K562 (cell line): ENCODE data around the gene FOXRED2. TPM values are rescaled to one million over a fixed set of nuclear protein-coding genes. Genes with fewer than 3 reads are reported as not detected.

Experiments
- ATAC-seq: fragments of 200-7000 bp; cut with Tn5 transposase; 3 replicates; pipeline ENCODE4 v1.9.1; 2020; ENCODE audit warnings: moderate library complexity
- BruUV-seq: library from RNA; stranded (reverse); fragments of 400-500 nt; replicated peaks from 2 replicates; lab custom pipeline; 2021; lab: Mats Ljungman, UMichigan
- CTCF ChIA-PET: fragments of 300-600 bp; formaldehyde crosslinking; extraction: SDS; loops from one replicate; lab custom pipeline; 2021; ENCODE audit warnings: low intra/inter-chr PET ratio; lab: Yijun Ruan, JAX
- POLR2A ChIA-PET: fragments of 300-600, 350-650 bp; sonication (Branson Sonifier 250); formaldehyde crosslinking; extraction: SDS; loops from one replicate; lab custom pipeline; 2021; ENCODE audit warnings: antibody characterized with exemption, inconsistent platforms; lab: Yijun Ruan, JAX
- DNase-seq, 4 experiments: peaks; one replicate each; pipeline versions ENCODE4 v3.0.0 to v3.0.0-alpha.2; 2011 to 2018; ENCODE audit warnings: low spot score in 3 of 4, mixed read lengths in 3 of 4; ENCODE audit errors: extremely low read depth in 1 of 4
- FAIRE-seq: peaks from 2 replicates; lab custom pipeline; 2011; peaks lifted over from hg19 to GRCh38; lab: Jason Lieb, UNC
- H2AFZ ChIP-seq: 2 replicates; pipeline ENCODE4 v1.6.0; 2011; ENCODE audit warnings: low read depth, low read length, control low read depth, inconsistent platforms
- H3K27ac ChIP-seq: fragments of 200-600 bp; 3 replicates; pipeline ENCODE4 v1.8.0; 2011; ENCODE audit warnings: low read depth, mild to moderate bottlenecking, control low read depth, inconsistent platforms, low read length, moderate library complexity, mixed read lengths; ENCODE audit errors: extremely low read depth
- H3K27me3 ChIP-seq, 2 experiments: fragments of 300-600 bp in 1 of 2; 2 replicates in 1 of 2; 3 replicates in 1 of 2; pipeline versions ENCODE4 v1.6.0 to v1.8.0; 2011; ENCODE audit warnings: inconsistent platforms in 2 of 2, low read length in 2 of 2, mild to moderate bottlenecking in 1 of 2, mixed read lengths in 1 of 2, moderate library complexity in 1 of 2; ENCODE audit not compliant: control insufficient read depth in 2 of 2, insufficient read depth in 2 of 2
- H3K36me3 ChIP-seq: fragments of 300-600 bp; 3 replicates; pipeline ENCODE4 v1.8.0; 2011; ENCODE audit warnings: mild to moderate bottlenecking, low read length, inconsistent platforms; ENCODE audit not compliant: control insufficient read depth, insufficient read depth
- H3K4me1 ChIP-seq, 2 experiments: fragments of 200-600 bp in 1 of 2; replicated peaks in 1 of 2; 2 replicates in 1 of 2; 3 replicates in 1 of 2; pipeline versions ENCODE4 v1.5.1 to v1.8.0; 2011; ENCODE audit warnings: inconsistent platforms in 2 of 2, low read length in 2 of 2, mild to moderate bottlenecking in 1 of 2, mixed read lengths in 1 of 2, moderate library complexity in 1 of 2; ENCODE audit not compliant: control insufficient read depth in 2 of 2, insufficient read depth in 2 of 2
- H3K4me2 ChIP-seq: 2 replicates; pipeline ENCODE4 v1.6.1; 2011; ENCODE audit warnings: low read length, control low read depth, inconsistent platforms, mixed read lengths; ENCODE audit not compliant: insufficient read depth
- H3K4me3 ChIP-seq: fragments of 200-600 bp; sonication (generic), shearing (Covaris generic); 2 replicates; pipeline ENCODE4 v1.5.1; 2016; ENCODE audit warnings: control low read depth, inconsistent platforms
- H3K79me2 ChIP-seq: fragments of 200-600 bp; 3 replicates; pipeline ENCODE4 v1.8.0; 2011; ENCODE audit warnings: low read length, inconsistent platforms; ENCODE audit not compliant: control insufficient read depth, insufficient read depth
- H3K9ac ChIP-seq, 2 experiments: 2 replicates each; pipeline versions ENCODE4 v1.6.0 to v1.6.1; 2011; ENCODE audit warnings: low read depth in 2 of 2, low read length in 2 of 2, control low read depth in 1 of 2, inconsistent platforms in 1 of 2, mild to moderate bottlenecking in 1 of 2, mixed read lengths in 1 of 2; ENCODE audit not compliant: insufficient read depth in 1 of 2
- H3K9me1 ChIP-seq: one replicate; pipeline ENCODE4 v1.6.0; 2011; ENCODE audit warnings: inconsistent platforms, mild to moderate bottlenecking, low read length, moderate library complexity; ENCODE audit not compliant: control insufficient read depth, insufficient read depth
- H3K9me3 ChIP-seq: replicated peaks from 2 replicates; pipeline ENCODE4 v1.5.1; 2011; ENCODE audit warnings: low read depth, low read length, inconsistent platforms; ENCODE audit not compliant: control insufficient read depth, insufficient read depth
- H4K20me1 ChIP-seq: replicated peaks from 2 replicates; pipeline ENCODE4 v1.6.1; 2011; ENCODE audit warnings: low read length, inconsistent platforms, mixed read lengths; ENCODE audit not compliant: control insufficient read depth, insufficient read depth
- BCOR ChIP-seq: fragments of 450-650 bp; IDR thresholded peaks from 2 replicates; pipeline ENCODE4 v1.6.1; 2016
- BRD9 ChIP-seq: fragments of 450-650 bp; IDR thresholded peaks from 2 replicates; pipeline ENCODE4 v1.6.1; 2018; ENCODE audit warnings: low read depth; ENCODE audit not compliant: partially characterized antibody
- CBX3 ChIP-seq, 2 experiments: IDR thresholded peaks; 1 replicate in 1 of 2; 2 replicates in 1 of 2; pipeline ENCODE4 v1.6.1; 2012; ENCODE audit warnings: inconsistent platforms in 2 of 2, low read length in 2 of 2, borderline replicate concordance in 1 of 2, control low read depth in 1 of 2
- E2F5 ChIP-seq: sonication (generic); formaldehyde crosslinking; IDR thresholded peaks from 2 replicates; pipeline ENCODE4 v1.8.0; 2022; ENCODE audit warnings: mild to moderate bottlenecking, missing genetic modification reagents
- HDAC2 ChIP-seq: fragments of 450-650 bp; IDR thresholded peaks from 2 replicates; pipeline ENCODE4 v1.6.1; 2016; ENCODE audit warnings: mild to moderate bottlenecking
- POLR2G ChIP-seq: fragments of 200-400 bp; formaldehyde crosslinking; IDR thresholded peaks from 2 replicates; pipeline ENCODE4 v1.6.1; 2017; ENCODE audit warnings: low read depth, mild to moderate bottlenecking, antibody characterized with exemption, low read length, moderate library complexity
- ZC3H8 ChIP-seq: fragments of 450-650 bp; IDR thresholded peaks from 2 replicates; pipeline ENCODE4 v1.6.1; 2017
- ZFP36 ChIP-seq: fragments of 150-350 bp; IDR thresholded peaks from 2 replicates; pipeline ENCODE4 v1.6.1; 2018; ENCODE audit warnings: low read length, low read depth; ENCODE audit not compliant: partially characterized antibody
- WGBS: fragments of 100-300 bp; shearing (Covaris generic); methylation state at CpG from one replicate; pipeline ENCODE4 v1.1.6; 2016; ENCODE audit warnings: low coverage, mixed read lengths; ENCODE audit not compliant: insufficient coverage; ENCODE audit errors: missing lambda C conversion rate; 5-methylcytosine and 5-hydroxymethylcytosine counted together
- in situ Hi-C: fragments of 300-500 bp; cut with MboI; formaldehyde crosslinking; loops from 4 replicates; pipeline ENCODE4 v1.15.0; 2018; ENCODE audit warnings: inconsistent platforms, mixed read lengths
- intact Hi-C: fragments of 100-400 bp; cut with micrococcal nuclease; formaldehyde crosslinking; loops from 2 replicates; pipeline ENCODE4 v1.14.2; 2022
- polyA plus RNA-seq, 8 experiments: library from polyadenylated mRNA; depleted of rRNA in 4 of 8; stranded (reverse) in 5 of 8; unstranded in 3 of 8; fragments of >200 nt; fragmentation: Nextera tagmentation in 2 of 8; fragmentation: Illumina TruSeq in 1 of 8; extraction: Ambion mirVana in 2 of 8; extraction: Trizol in 1 of 8; gene quantifications; 2 replicates each; pipeline versions ENCODE4 v1.2.1 to v1.2.3, GENCODE V29; 2011 to 2014; ENCODE audit warnings: inconsistent platforms in 1 of 8, missing spikeins in 1 of 8
- total RNA-seq, 7 experiments: library from RNA; depleted of rRNA in 6 of 7; stranded (reverse); fragments of >200 nt in 6 of 7; fragmentation: Illumina TruSeq in 2 of 7; extraction: Trizol in 2 of 7; gene quantifications; 2 replicates each; pipeline versions ENCODE4 v1.2.1 to v1.2.3, GENCODE V29; 2011 to 2021; ENCODE audit warnings: low replicate concordance in 1 of 7

Gene FOXRED2
- total and polyA plus RNA-seq, 9 of the 15 experiments (the other 6 are each of a cell fraction or from before 2014, with no cell fraction given): 2.8 to 48.4 (median 7.8) TPM

GRCh38 chr22:36463783-36464184, 43.1 kb downstream of the FOXRED2 start:
- DNase-seq: no peak
- Histone ChIP-seq H2AFZ (no peak overlapping the region), H3K4me1 (peaks cover 19 to 44% of the 10 kb centered on the region in 2 experiments), H3K9me3 (no peaks in the 10 kb centered on the region), H3K4me2 (no peak overlapping the region), H3K9ac (no peak overlapping the region), H3K9me1 (no peaks in the 10 kb centered on the region), H3K27me3 (no peaks in the 10 kb centered on the region), H4K20me1 (no peaks in the 10 kb centered on the region), H3K27ac (no peak overlapping the region), H3K36me3 (peaks cover 18% of the 10 kb centered on the region; the same call in 2 of the 3 replicates), H3K4me3 (no peak overlapping the region), H3K79me2 (no peaks in the 10 kb centered on the region)
- ATAC-seq: no peak
- in situ Hi-C loops: no loop called here
- FAIRE-seq: no peak
- WGBS: 66% methylated on average over 10 of the region's 17 CpGs
- TF ChIP-seq POLR2G: peak; percentile 62
- no peak for TF ChIP-seq ZC3H8
- intact Hi-C loops: no loop called here
- POLR2A ChIA-PET: interaction anchor here (1.0 kb wide), 1 partner anchor 8 kb away, joined by 3 read pairs; no protein-coding TSS in a partner anchor
- CTCF ChIA-PET: interaction anchor here (0.6 kb wide), 1 partner anchor 117 kb away, joined by 3 read pairs; no protein-coding TSS in a partner anchor
- no TSS peak for BruUV-seq

- 75% methylated on average over 11 of the region's 16 CpGs for WGBS
- intact Hi-C loops (no loop called here), in situ Hi-C loops (no loop called here)
- no peak for FAIRE-seq
- no peak for TF ChIP-seq CBX3 (IDR thresholded peaks at IDR 0.05; ENCODE audit: borderline replicate concordance in 1 of 2, low read length in 2 of 2)
- 0 out of 2 replicates have a peak, but pooled peaks have one; percentile 22 for TF ChIP-seq HDAC2
- peak; percentile 31 for TF ChIP-seq BRD9
- TF ChIP-seq E2F5 (CRISPR knock-in tag): no peak
- peak; percentile 35 for TF ChIP-seq ZFP36
- TF ChIP-seq BCOR: peak; percentile 71
- no peaks in the 10 kb centered on the region for H4K20me1 ChIP-seq
- POLR2A ChIA-PET: no interaction called here
- no peak overlapping the region for H3K27ac ChIP-seq
- no peak overlapping the region for H3K4me2 ChIP-seq
- no peaks in the 10 kb centered on the region for H3K27me3 ChIP-seq
- no peaks in the 10 kb centered on the region for H3K79me2 ChIP-seq
- DNase-seq: no peak
- ATAC-seq: no peak
- no TSS peak for BruUV-seq
- no peaks in the 10 kb centered on the region for H3K9me3 ChIP-seq
- peaks cover 14 to 41% of the 10 kb centered on the region in 2 experiments for H3K4me1 ChIP-seq
- no peaks in the 10 kb centered on the region for H3K9me1 ChIP-seq
- H3K4me3 ChIP-seq: no peak overlapping the region
- H3K9ac ChIP-seq: no peak overlapping the region
- CTCF ChIA-PET: no interaction called here
- H2AFZ ChIP-seq: no peak overlapping the region
- H3K36me3 ChIP-seq: peaks cover 4% of the 10 kb centered on the region; the same call in 2 of the 3 replicates
These were observed 44.9 kb downstream of the FOXRED2 start for GRCh38 chr22:36461665-36462649.
